Esophagus squamous epithelium (tissue), 4 donors: ENCODE data around the gene MTX3.

Experiments
- POLR2A ChIP-seq, 4 donors: fragments of 450-650 bp; IDR thresholded peaks; one replicate each; pipeline ENCODE4 v1.6.1; 2017; ENCODE audit warnings: antibody characterized with exemption in 4 of 4, mild to moderate bottlenecking in 4 of 4, moderate library complexity in 3 of 4
- TF ChIP-seq, protein P1 (sequence below), 6 experiments: fragments of 450-650 bp in 4 of 6; fragments of 200-600 bp in 2 of 6; sonication (generic) in 2 of 6; IDR thresholded peaks; one replicate each; pipeline ENCODE4 v1.5.1; 2016 to 2019; ENCODE audit warnings: antibody characterized with exemption in 6 of 6, mild to moderate bottlenecking in 4 of 6, moderate library complexity in 4 of 6

DNA sequence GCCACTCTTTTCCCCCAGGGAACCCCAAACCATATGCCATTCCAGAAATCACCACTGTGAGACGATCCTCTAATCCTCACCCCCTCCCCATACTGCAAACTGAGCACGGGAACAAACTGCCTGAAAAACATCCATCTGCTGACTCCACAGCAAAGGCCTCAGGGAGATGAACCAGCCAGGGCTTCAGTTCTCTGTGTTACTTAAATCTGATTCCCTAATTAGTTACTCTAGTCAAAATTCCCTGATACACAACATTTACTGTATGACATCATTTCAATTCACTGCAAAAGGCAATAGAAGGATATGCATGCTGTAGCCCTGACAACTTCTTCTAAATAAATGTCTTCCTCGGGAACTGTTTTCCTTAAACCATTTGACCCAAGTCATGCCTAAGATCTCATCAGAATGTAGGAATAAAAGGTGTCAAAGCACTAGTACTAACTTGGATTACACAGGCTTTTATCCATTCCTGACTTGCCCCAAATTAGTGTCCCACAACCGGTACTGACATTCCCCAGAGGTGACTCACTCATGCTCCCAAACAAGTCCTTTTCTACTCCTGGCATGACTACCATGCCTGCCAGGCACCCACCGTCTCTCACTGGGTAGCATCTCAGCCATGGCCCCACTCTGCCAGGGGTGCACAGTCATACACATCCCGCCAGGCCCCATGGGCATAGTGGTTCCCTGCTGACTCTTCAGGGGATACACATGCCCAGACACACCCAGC is 35.0 kb downstream of the MTX3 start:
- TF ChIP-seq, protein P1, sequence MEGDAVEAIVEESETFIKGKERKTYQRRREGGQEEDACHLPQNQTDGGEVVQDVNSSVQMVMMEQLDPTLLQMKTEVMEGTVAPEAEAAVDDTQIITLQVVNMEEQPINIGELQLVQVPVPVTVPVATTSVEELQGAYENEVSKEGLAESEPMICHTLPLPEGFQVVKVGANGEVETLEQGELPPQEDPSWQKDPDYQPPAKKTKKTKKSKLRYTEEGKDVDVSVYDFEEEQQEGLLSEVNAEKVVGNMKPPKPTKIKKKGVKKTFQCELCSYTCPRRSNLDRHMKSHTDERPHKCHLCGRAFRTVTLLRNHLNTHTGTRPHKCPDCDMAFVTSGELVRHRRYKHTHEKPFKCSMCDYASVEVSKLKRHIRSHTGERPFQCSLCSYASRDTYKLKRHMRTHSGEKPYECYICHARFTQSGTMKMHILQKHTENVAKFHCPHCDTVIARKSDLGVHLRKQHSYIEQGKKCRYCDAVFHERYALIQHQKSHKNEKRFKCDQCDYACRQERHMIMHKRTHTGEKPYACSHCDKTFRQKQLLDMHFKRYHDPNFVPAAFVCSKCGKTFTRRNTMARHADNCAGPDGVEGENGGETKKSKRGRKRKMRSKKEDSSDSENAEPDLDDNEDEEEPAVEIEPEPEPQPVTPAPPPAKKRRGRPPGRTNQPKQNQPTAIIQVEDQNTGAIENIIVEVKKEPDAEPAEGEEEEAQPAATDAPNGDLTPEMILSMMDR (IDR thresholded peaks at IDR 0.05), result no peak
- TF ChIP-seq POLR2A (IDR thresholded peaks at IDR 0.05), result no peak
